ENCODE measurements around the gene LTB4R2. TPM values are rescaled to one million over a fixed set of nuclear protein-coding genes. Genes with fewer than 3 reads are reported as not detected.

LTB4R2 gene
- total RNA-seq, 1 experiment from 2014 or later, result 12.9 TPM

DNA sequence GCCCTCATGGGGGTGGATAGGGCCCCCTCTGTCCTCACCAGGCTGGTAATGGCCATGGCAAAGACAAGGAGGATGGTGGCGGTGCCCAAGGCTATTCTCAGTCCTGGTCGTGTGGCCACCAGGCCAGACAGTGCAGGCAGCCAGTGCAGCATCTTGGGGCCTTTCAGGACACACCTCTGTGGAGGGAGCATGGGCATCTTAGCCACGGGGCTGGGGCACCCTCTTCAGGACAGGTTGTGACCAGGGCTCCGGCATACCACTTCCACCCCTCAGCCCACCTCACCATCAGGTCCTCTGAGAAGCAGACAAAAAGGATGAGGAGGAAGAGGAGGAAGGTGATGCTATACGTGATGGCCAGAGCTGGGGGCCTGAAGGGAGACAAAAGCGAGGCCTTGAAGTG, 14.1 kb downstream of the LTB4R2 start:
- peaks cover 73% of the 10 kb centered on the region for H3K27me3 Mint-ChIP-seq (ENCODE audit: low read depth)
- H3K4me3 Mint-ChIP-seq, result no peak overlapping the region
- no peaks in the 10 kb centered on the region for H3K9me3 Mint-ChIP-seq
- no peak for DNase-seq (ENCODE audit: low spot score)
- CTCF ChIA-PET, result interaction anchor here (0.9 to 3.9 kb wide), 5 partner anchors 9 to 113 kb away, joined by 3 to 22 read pairs (median 18); partner anchors contain the start of gene CIDEB
- POLR2A ChIA-PET, result no interaction called here
- H3K4me1 Mint-ChIP-seq, result no peaks in the 10 kb centered on the region; the same call in 1 of the 2 replicates
- no peak overlapping the region for H3K27ac Mint-ChIP-seq
- TF ChIP-seq, protein P1, sequence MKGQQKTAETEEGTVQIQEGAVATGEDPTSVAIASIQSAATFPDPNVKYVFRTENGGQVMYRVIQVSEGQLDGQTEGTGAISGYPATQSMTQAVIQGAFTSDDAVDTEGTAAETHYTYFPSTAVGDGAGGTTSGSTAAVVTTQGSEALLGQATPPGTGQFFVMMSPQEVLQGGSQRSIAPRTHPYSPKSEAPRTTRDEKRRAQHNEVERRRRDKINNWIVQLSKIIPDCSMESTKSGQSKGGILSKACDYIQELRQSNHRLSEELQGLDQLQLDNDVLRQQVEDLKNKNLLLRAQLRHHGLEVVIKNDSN (CRISPR knock-in tag; IDR thresholded peaks at IDR 0.05), result no peak
- TF ChIP-seq, protein P2, sequence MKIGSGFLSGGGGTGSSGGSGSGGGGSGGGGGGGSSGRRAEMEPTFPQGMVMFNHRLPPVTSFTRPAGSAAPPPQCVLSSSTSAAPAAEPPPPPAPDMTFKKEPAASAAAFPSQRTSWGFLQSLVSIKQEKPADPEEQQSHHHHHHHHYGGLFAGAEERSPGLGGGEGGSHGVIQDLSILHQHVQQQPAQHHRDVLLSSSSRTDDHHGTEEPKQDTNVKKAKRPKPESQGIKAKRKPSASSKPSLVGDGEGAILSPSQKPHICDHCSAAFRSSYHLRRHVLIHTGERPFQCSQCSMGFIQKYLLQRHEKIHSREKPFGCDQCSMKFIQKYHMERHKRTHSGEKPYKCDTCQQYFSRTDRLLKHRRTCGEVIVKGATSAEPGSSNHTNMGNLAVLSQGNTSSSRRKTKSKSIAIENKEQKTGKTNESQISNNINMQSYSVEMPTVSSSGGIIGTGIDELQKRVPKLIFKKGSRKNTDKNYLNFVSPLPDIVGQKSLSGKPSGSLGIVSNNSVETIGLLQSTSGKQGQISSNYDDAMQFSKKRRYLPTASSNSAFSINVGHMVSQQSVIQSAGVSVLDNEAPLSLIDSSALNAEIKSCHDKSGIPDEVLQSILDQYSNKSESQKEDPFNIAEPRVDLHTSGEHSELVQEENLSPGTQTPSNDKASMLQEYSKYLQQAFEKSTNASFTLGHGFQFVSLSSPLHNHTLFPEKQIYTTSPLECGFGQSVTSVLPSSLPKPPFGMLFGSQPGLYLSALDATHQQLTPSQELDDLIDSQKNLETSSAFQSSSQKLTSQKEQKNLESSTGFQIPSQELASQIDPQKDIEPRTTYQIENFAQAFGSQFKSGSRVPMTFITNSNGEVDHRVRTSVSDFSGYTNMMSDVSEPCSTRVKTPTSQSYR (CRISPR knock-in tag; IDR thresholded peaks at IDR 0.05), result no peak
- TF ChIP-seq ZNF423 (CRISPR knock-in tag; IDR thresholded peaks at IDR 0.05) (no peak), FOXP1 (CRISPR knock-in tag; IDR thresholded peaks at IDR 0.05; ENCODE audit: borderline replicate concordance) (no peak), IRF2 (CRISPR knock-in tag; IDR thresholded peaks at IDR 0.05; ENCODE audit: borderline replicate concordance, low read depth) (no peak), MYBL2 (CRISPR knock-in tag; IDR thresholded peaks at IDR 0.05) (no peak), TEAD4 (CRISPR knock-in tag; IDR thresholded peaks at IDR 0.05) (no peak), EMX1 (CRISPR knock-in tag; IDR thresholded peaks at IDR 0.05) (no peak)
- TF ChIP-seq, protein P3, sequence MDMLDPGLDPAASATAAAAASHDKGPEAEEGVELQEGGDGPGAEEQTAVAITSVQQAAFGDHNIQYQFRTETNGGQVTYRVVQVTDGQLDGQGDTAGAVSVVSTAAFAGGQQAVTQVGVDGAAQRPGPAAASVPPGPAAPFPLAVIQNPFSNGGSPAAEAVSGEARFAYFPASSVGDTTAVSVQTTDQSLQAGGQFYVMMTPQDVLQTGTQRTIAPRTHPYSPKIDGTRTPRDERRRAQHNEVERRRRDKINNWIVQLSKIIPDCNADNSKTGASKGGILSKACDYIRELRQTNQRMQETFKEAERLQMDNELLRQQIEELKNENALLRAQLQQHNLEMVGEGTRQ (CRISPR knock-in tag; IDR thresholded peaks at IDR 0.05), result no peak
- TF ChIP-seq, protein P4, sequence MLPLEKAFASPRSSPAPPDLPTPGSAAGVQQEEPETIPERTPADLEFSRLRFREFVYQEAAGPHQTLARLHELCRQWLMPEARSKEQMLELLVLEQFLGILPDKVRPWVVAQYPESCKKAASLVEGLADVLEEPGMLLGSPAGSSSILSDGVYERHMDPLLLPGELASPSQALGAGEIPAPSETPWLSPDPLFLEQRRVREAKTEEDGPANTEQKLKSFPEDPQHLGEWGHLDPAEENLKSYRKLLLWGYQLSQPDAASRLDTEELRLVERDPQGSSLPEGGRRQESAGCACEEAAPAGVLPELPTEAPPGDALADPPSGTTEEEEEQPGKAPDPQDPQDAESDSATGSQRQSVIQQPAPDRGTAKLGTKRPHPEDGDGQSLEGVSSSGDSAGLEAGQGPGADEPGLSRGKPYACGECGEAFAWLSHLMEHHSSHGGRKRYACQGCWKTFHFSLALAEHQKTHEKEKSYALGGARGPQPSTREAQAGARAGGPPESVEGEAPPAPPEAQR (CRISPR knock-in tag; IDR thresholded peaks at IDR 0.05), result no peak
- TF ChIP-seq, protein P5, sequence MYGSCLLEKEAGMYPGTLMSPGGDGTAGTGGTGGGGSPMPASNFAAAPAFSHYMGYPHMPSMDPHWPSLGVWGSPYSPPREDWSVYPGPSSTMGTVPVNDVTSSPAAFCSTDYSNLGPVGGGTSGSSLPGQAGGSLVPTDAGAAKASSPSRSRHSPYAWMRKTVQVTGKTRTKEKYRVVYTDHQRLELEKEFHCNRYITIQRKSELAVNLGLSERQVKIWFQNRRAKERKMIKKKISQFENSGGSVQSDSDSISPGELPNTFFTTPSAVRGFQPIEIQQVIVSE (CRISPR knock-in tag; IDR thresholded peaks at IDR 0.05; ENCODE audit: borderline replicate concordance), result no peak
- TF ChIP-seq, protein P6, sequence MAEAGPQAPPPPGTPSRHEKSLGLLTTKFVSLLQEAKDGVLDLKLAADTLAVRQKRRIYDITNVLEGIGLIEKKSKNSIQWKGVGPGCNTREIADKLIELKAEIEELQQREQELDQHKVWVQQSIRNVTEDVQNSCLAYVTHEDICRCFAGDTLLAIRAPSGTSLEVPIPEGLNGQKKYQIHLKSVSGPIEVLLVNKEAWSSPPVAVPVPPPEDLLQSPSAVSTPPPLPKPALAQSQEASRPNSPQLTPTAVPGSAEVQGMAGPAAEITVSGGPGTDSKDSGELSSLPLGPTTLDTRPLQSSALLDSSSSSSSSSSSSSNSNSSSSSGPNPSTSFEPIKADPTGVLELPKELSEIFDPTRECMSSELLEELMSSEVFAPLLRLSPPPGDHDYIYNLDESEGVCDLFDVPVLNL (CRISPR knock-in tag; IDR thresholded peaks at IDR 0.05; ENCODE audit: borderline replicate concordance, low read depth), result no peak
- TF ChIP-seq, protein P7, sequence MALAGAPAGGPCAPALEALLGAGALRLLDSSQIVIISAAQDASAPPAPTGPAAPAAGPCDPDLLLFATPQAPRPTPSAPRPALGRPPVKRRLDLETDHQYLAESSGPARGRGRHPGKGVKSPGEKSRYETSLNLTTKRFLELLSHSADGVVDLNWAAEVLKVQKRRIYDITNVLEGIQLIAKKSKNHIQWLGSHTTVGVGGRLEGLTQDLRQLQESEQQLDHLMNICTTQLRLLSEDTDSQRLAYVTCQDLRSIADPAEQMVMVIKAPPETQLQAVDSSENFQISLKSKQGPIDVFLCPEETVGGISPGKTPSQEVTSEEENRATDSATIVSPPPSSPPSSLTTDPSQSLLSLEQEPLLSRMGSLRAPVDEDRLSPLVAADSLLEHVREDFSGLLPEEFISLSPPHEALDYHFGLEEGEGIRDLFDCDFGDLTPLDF (CRISPR knock-in tag; IDR thresholded peaks at IDR 0.05), result no peak
- ATAC-seq, result no peak
- no peaks in the 10 kb centered on the region for H3K36me3 Mint-ChIP-seq

DNA sequence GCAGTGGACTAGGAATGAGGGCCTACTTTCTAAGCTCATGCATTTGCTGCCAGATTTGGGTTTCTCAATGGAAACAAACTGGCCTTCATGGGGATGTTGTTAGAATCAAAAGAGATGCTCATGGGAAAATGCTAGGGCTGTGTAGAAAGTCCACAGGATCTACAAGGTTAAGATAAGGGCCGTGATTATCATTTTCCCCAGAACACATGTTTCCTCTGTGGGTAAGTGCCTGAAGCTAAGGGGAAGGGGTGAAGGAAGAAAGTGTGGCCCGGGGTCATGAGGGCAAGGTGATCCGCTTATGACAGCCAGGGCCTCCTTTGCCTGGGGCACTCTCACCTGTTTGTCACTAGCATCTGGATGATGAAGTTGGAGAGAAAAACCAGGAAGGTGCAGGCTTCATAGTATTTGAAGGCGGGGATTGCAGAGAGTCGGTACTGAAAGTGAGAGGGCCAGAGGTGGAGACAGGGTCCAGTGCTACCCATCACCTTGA, 15.1 kb downstream of the LTB4R2 start:
- no peaks in the 10 kb centered on the region; the same call in 1 of the 2 replicates for H3K4me1 Mint-ChIP-seq
- H3K27ac Mint-ChIP-seq, result no peak overlapping the region
- H3K4me3 Mint-ChIP-seq, result no peak overlapping the region
- H3K9me3 Mint-ChIP-seq, result no peaks in the 10 kb centered on the region
- DNase-seq (ENCODE audit: low spot score) (no peak), ATAC-seq (no peak)
- no peaks in the 10 kb centered on the region for H3K36me3 Mint-ChIP-seq
- CTCF ChIA-PET, result interaction anchor here (0.6 to 2.4 kb wide), 5 partner anchors 9 to 112 kb away, joined by 3 to 18 read pairs (median 4); no protein-coding TSS in a partner anchor
- POLR2A ChIA-PET, result no interaction called here
- peaks cover 72% of the 10 kb centered on the region for H3K27me3 Mint-ChIP-seq (ENCODE audit: low read depth)
- TF ChIP-seq, protein P8, sequence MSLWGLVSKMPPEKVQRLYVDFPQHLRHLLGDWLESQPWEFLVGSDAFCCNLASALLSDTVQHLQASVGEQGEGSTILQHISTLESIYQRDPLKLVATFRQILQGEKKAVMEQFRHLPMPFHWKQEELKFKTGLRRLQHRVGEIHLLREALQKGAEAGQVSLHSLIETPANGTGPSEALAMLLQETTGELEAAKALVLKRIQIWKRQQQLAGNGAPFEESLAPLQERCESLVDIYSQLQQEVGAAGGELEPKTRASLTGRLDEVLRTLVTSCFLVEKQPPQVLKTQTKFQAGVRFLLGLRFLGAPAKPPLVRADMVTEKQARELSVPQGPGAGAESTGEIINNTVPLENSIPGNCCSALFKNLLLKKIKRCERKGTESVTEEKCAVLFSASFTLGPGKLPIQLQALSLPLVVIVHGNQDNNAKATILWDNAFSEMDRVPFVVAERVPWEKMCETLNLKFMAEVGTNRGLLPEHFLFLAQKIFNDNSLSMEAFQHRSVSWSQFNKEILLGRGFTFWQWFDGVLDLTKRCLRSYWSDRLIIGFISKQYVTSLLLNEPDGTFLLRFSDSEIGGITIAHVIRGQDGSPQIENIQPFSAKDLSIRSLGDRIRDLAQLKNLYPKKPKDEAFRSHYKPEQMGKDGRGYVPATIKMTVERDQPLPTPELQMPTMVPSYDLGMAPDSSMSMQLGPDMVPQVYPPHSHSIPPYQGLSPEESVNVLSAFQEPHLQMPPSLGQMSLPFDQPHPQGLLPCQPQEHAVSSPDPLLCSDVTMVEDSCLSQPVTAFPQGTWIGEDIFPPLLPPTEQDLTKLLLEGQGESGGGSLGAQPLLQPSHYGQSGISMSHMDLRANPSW (CRISPR knock-in tag; conservative IDR thresholded peaks at IDR 0.05; ENCODE audit: low read depth), result no peak
- TF ChIP-seq, protein P9, sequence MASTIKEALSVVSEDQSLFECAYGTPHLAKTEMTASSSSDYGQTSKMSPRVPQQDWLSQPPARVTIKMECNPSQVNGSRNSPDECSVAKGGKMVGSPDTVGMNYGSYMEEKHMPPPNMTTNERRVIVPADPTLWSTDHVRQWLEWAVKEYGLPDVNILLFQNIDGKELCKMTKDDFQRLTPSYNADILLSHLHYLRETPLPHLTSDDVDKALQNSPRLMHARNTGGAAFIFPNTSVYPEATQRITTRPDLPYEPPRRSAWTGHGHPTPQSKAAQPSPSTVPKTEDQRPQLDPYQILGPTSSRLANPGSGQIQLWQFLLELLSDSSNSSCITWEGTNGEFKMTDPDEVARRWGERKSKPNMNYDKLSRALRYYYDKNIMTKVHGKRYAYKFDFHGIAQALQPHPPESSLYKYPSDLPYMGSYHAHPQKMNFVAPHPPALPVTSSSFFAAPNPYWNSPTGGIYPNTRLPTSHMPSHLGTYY (CRISPR knock-in tag; IDR thresholded peaks at IDR 0.05), result no peak
- TF ChIP-seq, protein P10, sequence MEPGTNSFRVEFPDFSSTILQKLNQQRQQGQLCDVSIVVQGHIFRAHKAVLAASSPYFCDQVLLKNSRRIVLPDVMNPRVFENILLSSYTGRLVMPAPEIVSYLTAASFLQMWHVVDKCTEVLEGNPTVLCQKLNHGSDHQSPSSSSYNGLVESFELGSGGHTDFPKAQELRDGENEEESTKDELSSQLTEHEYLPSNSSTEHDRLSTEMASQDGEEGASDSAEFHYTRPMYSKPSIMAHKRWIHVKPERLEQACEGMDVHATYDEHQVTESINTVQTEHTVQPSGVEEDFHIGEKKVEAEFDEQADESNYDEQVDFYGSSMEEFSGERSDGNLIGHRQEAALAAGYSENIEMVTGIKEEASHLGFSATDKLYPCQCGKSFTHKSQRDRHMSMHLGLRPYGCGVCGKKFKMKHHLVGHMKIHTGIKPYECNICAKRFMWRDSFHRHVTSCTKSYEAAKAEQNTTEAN (CRISPR knock-in tag; IDR thresholded peaks at IDR 0.05), result no peak

Data from WTC11 (cell line).